GM23338 (cell line): Measurements from ENCODE around the gene ETHE1. TPM values are rescaled to one million over a fixed set of nuclear protein-coding genes. Genes with fewer than 3 reads are reported as not detected.

Source experiments
- POLR2AphosphoS5 ChIP-seq: IDR thresholded peaks from 2 replicates; pipeline ENCODE4 v1.6.1; 2016; ENCODE audit warnings: antibody characterized with exemption, low read depth
- ZNF462 ChIP-seq: fragments of 250-450 bp; sonication (Bioruptor Pico); IDR thresholded peaks from 2 replicates; pipeline ENCODE4 v1.5.0; 2020; ENCODE audit warnings: mild to moderate bottlenecking, moderate library complexity
- polyA plus RNA-seq: library from polyadenylated mRNA; unstranded; fragments of >200 nt; fragmentation: Nextera tagmentation; extraction: Ambion mirVana; gene quantifications from 2 replicates; pipeline ENCODE4 v1.2.1, GENCODE V29; 2016
- total RNA-seq: library from RNA; depleted of rRNA; stranded (reverse); fragments of >200 nt; shearing (Covaris generic); gene quantifications from 2 replicates; pipeline ENCODE4 v1.2.3, GENCODE V29; 2014; rRNA removed

The ETHE1 gene
- total and polyA plus RNA-seq, 2 experiments from 2014 or later, result 11.1 to 25.5 TPM

GRCh38 chr19:43457809-43458208 lies 69.2 kb downstream of the ETHE1 start (continued):
- TF ChIP-seq ZNF462, result no peak
- TF ChIP-seq POLR2AphosphoS5, result no peak

Other genes starting within 250 kb of the ETHE1 start
- gene CD177, start 173.5 kb downstream of the ETHE1 start, total RNA-seq, result 0.90 and 2.9 TPM in 2 replicates
- gene CD177, start 173.5 kb downstream of the ETHE1 start, polyA plus RNA-seq, result 0.50 TPM in 1 of 2 replicates, not detected in the other
- not detected in 2 replicates for gene TEX101, start 112.3 kb downstream of the ETHE1 start, total RNA-seq
- not detected in 2 replicates for gene TEX101, start 112.3 kb downstream of the ETHE1 start, polyA plus RNA-seq
- gene LYPD3, start 61.6 kb downstream of the ETHE1 start, total RNA-seq, result 3.0 and 3.3 TPM in 2 replicates
- 4.1 and 4.6 TPM in 2 replicates for gene LYPD3, start 61.6 kb downstream of the ETHE1 start, polyA plus RNA-seq
- 10.2 and 15.4 TPM in 2 replicates for gene PHLDB3, start 22.5 kb downstream of the ETHE1 start, total RNA-seq
- 6.3 and 8.4 TPM in 2 replicates for gene PHLDB3, start 22.5 kb downstream of the ETHE1 start, polyA plus RNA-seq
- gene ZNF575, start 6.0 kb upstream of the ETHE1 start, total RNA-seq, result 0.10 TPM in 1 of 2 replicates, not detected in the other
- gene ZNF575, start 6.0 kb upstream of the ETHE1 start, polyA plus RNA-seq, result 0.42 and 0.65 TPM in 2 replicates
- gene XRCC1, start 48.3 kb upstream of the ETHE1 start, total RNA-seq, result 45.8 and 49.5 TPM in 2 replicates
- gene XRCC1, start 48.3 kb upstream of the ETHE1 start, polyA plus RNA-seq, result 32.0 and 35.3 TPM in 2 replicates
- 4.3 and 7.8 TPM in 2 replicates for gene PINLYP, start 48.6 kb upstream of the ETHE1 start, total RNA-seq
- 11.1 and 12.1 TPM in 2 replicates for gene PINLYP, start 48.6 kb upstream of the ETHE1 start, polyA plus RNA-seq
- 49.6 and 72.7 TPM in 2 replicates for gene IRGQ, start 68.9 kb upstream of the ETHE1 start, total RNA-seq
- 8.4 and 8.7 TPM in 2 replicates for gene IRGQ, start 68.9 kb upstream of the ETHE1 start, polyA plus RNA-seq
- gene ZNF576, start 69.4 kb upstream of the ETHE1 start, total RNA-seq, result 5.9 and 14.1 TPM in 2 replicates
- 15.5 and 16.9 TPM in 2 replicates for gene ZNF576, start 69.4 kb upstream of the ETHE1 start, polyA plus RNA-seq
- not detected in 2 replicates for gene SRRM5, start 84.9 kb upstream of the ETHE1 start, total RNA-seq
- 0.08 and 0.17 TPM in 2 replicates for gene SRRM5, start 84.9 kb upstream of the ETHE1 start, polyA plus RNA-seq
- gene ZNF428, start 92.4 kb upstream of the ETHE1 start, total RNA-seq, result 21.6 and 23.9 TPM in 2 replicates
- gene ZNF428, start 92.4 kb upstream of the ETHE1 start, polyA plus RNA-seq, result 21.1 and 22.5 TPM in 2 replicates
- 21.2 and 26.0 TPM in 2 replicates for gene CADM4, start 112.6 kb upstream of the ETHE1 start, total RNA-seq
- 3.7 TPM in 2 replicates for gene CADM4, start 112.6 kb upstream of the ETHE1 start, polyA plus RNA-seq
- gene PLAUR, start 143.0 kb upstream of the ETHE1 start, total RNA-seq, result 11.1 and 16.5 TPM in 2 replicates
- 20.6 and 21.3 TPM in 2 replicates for gene PLAUR, start 143.0 kb upstream of the ETHE1 start, polyA plus RNA-seq
- gene IRGC, start 188.9 kb upstream of the ETHE1 start, total RNA-seq, result not detected in 2 replicates
- gene IRGC, start 188.9 kb upstream of the ETHE1 start, polyA plus RNA-seq, result not detected in 2 replicates
- 6.3 and 13.2 TPM in 2 replicates for gene SMG9, start 227.8 kb upstream of the ETHE1 start, total RNA-seq
- gene SMG9, start 227.8 kb upstream of the ETHE1 start, polyA plus RNA-seq, result 14.0 and 15.7 TPM in 2 replicates